ENCODE measurements around the gene WWC2. TPM values are rescaled to one million over a fixed set of nuclear protein-coding genes. Genes with fewer than 3 reads are reported as not detected.

WWC2 gene
- 10 to 100 TPM; 33.7 to 48.3 (median 42.9) TPM for total RNA-seq

GRCh38 chr4:183098723-183099536 is at the start of gene WWC2:
TSS of gene WWC2 (plus strand) at chr4:183099257. CDS start at chr4:183099492, 235 bp downstream.
- ATAC-seq (ENCODE audit: low FRiP score) (peak; percentile 81), DNase-seq (ENCODE audit: low spot score) (peak; percentile 51)
- no peak for TF ChIP-seq CTCF (IDR thresholded peaks at IDR 0.05)

GRCh38 chr4:183053681-183054080 is 45.4 kb upstream of the WWC2 start:
- DNase-seq (ENCODE audit: low spot score) (no peak), ATAC-seq (ENCODE audit: low FRiP score) (no peak)
- TF ChIP-seq CTCF (IDR thresholded peaks at IDR 0.05), result no peak

DNA sequence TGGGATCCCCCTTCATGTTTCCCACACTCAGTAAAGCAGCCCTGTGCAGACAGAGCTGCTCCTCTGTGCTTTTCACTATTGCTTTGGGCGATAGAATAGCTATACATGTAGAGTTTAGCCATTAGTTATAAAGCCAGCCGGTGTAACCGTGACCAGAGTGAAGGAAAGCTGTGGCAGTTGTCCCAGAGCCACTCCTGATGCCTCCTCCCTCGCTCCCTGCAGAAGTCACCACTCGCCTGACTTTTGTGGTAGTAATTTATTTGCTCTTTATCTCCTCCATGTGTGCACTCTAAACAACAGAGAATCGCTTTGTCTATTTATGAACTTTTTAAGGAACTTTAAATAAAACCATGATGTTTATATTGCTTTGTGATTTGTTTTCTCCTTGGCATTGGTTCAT is 41.8 kb upstream of the WWC2 start:
- TF ChIP-seq CTCF (IDR thresholded peaks at IDR 0.05), result no peak
- ATAC-seq (ENCODE audit: low FRiP score) (no peak), DNase-seq (ENCODE audit: low spot score) (no peak)

DNA sequence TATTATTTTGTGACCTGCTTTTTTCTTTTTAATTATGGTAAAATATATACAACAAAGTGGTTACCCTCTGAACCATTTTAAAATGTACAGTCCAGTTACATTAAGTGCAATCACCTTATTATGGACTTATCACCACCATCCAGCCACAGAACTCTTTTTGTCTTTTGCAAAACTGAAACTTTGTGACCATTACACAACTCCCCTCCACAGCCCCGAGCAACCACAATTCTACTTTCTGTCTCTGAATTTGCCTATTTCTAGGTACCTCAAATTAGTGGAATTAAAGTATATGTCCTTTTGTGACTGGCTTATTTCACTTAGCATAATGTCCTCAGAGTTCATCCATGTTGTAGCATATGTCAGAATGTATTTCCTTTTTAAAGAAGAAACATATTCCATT is 39.3 kb upstream of the WWC2 start:
- no peak for TF ChIP-seq CTCF (IDR thresholded peaks at IDR 0.05)
- DNase-seq (ENCODE audit: low spot score) (no peak), ATAC-seq (ENCODE audit: low FRiP score) (no peak)

DNA sequence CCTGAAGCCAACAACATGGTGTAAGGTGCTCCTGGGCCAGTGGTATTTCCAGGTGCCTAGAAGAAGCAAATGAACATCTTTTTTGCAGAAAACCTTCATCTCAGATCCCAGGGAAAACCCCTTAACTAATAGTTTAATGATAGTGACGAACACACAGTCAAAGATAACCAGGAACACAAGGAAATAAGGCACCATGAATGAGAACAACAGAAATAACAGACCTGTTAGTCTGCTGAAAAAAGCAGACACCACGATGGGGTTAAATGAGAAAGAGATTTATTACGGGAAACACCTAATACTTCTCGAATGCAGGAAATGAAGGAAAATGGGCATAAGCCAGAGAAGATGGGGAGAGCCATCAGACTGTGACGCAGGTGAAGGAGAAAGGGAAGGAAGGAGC is 30.6 kb upstream of the WWC2 start:
- no peak for DNase-seq (ENCODE audit: low spot score)
- ATAC-seq (ENCODE audit: low FRiP score), result no peak
- no peak for TF ChIP-seq CTCF (IDR thresholded peaks at IDR 0.05)

GRCh38 chr4:183071222-183071621 is 27.8 kb upstream of the WWC2 start:
- DNase-seq (ENCODE audit: low spot score) (no peak), ATAC-seq (ENCODE audit: low FRiP score) (no peak)
- TF ChIP-seq CTCF (IDR thresholded peaks at IDR 0.05), result no peak

DNA sequence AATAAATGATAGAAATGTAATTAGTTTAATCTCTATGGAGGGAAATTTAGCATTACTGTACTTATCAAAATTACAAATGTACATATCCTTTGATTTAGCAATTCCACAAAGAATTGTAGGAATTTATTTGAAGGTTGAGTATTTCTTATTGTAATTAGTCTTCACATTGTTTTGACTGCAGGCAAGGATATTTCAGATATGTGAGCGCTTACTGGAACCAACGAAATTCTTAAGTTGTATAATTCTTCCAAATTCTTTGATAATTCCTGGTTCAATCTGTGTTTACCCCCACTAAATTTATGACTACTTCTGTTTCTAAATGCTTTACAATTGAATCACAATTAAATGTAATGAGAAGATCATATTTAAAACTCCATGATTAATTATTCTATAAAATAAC is 26.9 kb upstream of the WWC2 start:
- no peak for ATAC-seq (ENCODE audit: low FRiP score)
- no peak for TF ChIP-seq CTCF (IDR thresholded peaks at IDR 0.05)
- no peak for DNase-seq (ENCODE audit: low spot score)
